Body of pancreas (tissue), 4 donors: Measurements from ENCODE around the gene SNX27. TPM values are rescaled to one million over a fixed set of nuclear protein-coding genes. Genes with fewer than 3 reads are reported as not detected.

ENCODE experiments used
- ATAC-seq: fragments of 150-250 bp; one replicate; pipeline ENCODE4 v1.9.1; 2016
- DNase-seq, 4 donors: peaks; one replicate each; pipeline ENCODE4 v3.0.0-alpha.2; 2019
- H3K27ac ChIP-seq, 4 donors: fragments of 200-600 bp; sonication (generic); 1 replicate in 3 of 4; 2 replicates in 1 of 4; pipeline versions ENCODE4 v1.5.1 to v1.6.1; 2016 to 2019; ENCODE audit warnings: mild to moderate bottlenecking in 1 of 4, mixed read lengths in 1 of 4, moderate library complexity in 1 of 4
- H3K27me3 ChIP-seq, 2 donors: fragments of 200-600 bp; sonication (generic); one replicate each; pipeline ENCODE4 v1.6.0; 2016; ENCODE audit warnings: mild to moderate bottlenecking in 1 of 2
- H3K36me3 ChIP-seq, 2 donors: fragments of 200-600 bp; sonication (generic); replicated peaks in 1 of 2; 2 replicates each; pipeline ENCODE4 v1.5.1; 2016; ENCODE audit warnings: low read depth in 2 of 2; ENCODE audit not compliant: insufficient read depth in 1 of 2
- H3K4me1 ChIP-seq: fragments of 200-600 bp; sonication (generic); one replicate; pipeline ENCODE4 v1.6.0; 2016
- H3K4me3 ChIP-seq, 2 donors: fragments of 200-600 bp; sonication (generic); 1 replicate in 1 of 2; 2 replicates in 1 of 2; pipeline ENCODE4 v1.5.1; 2016 to 2019
- H3K9me3 ChIP-seq, 3 donors: fragments of 200-600 bp; sonication (generic); 1 replicate in 2 of 3; 2 replicates in 1 of 3; pipeline ENCODE4 v1.5.1; 2016
- CTCF ChIP-seq, 7 experiments: fragments of 450-650 bp in 4 of 7; fragments of 200-600 bp in 3 of 7; sonication (generic) in 3 of 7; IDR thresholded peaks; one replicate each; pipeline ENCODE4 v1.5.1; 2016 to 2019; ENCODE audit warnings: antibody characterized with exemption in 7 of 7
- POLR2A ChIP-seq, 3 donors: fragments of 450-650 bp; IDR thresholded peaks; one replicate each; pipeline ENCODE4 v1.6.1; 2016; ENCODE audit warnings: antibody characterized with exemption in 3 of 3, mild to moderate bottlenecking in 2 of 3
- WGBS, 2 donors: methylation state at CpG; one replicate each; pipeline ENCODE4 v1.1.5; 2017; 5-methylcytosine and 5-hydroxymethylcytosine counted together
- intact Hi-C: fragments of 100-400 bp; cut with DNase I; formaldehyde crosslinking; loops from one replicate; pipeline ENCODE4 v1.15.1; 2023
- total RNA-seq, 2 donors: library from RNA; depleted of rRNA; stranded (reverse); fragments of >200 nt; gene quantifications; one replicate each; pipeline ENCODE4 v1.1.0, GENCODE V29; 2016

SNX27 gene
- total RNA-seq, result 10 to 100 TPM; 22.3 to 25.7 TPM

DNA sequence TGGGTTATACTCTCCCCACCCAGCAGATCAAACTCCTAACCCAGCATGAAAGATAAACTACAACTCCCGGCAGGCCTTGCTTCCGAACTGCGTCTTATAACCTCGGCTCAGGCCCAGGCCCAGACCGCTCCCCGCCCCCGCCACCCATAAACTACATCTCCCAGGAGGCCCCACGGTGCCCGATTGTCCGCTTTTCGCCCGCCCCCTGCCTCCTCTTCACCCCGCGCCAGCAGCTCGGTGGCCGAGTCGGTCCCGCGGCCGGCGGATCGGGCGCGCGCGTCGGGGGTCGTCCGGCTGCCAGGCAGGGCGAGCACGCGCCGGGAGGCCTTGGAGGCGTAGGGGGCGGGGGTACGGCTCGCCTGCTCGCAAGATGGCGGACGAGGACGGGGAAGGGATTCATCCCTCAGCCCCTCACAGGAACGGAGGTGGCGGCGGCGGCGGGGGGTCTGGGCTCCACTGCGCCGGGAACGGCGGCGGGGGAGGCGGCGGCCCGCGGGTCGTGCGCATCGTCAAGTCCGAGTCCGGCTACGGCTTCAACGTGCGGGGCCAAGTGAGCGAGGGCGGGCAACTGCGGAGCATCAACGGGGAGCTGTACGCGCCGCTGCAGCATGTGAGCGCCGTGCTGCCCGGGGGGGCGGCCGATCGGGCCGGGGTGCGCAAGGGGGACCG is at the start of gene SNX27:
Gene SNX27 (plus strand): TSS at position 219 of the 669 bp plus-strand sequence. CDS start 152 bp downstream, at position 371.
- peak; percentile 91 to 96 (median 92) for DNase-seq
- intact Hi-C loops, result no loop called here
- H3K4me3 ChIP-seq, result peak within 1 kb of the TSS; percentile 83 to 84
- 0% methylated on average over 11 to 63 of the region's 79 CpGs for WGBS, 2 donors
- H3K27me3 ChIP-seq, result no peaks in the 10 kb centered on the region
- no peaks in the 10 kb centered on the region for H3K36me3 ChIP-seq
- peak in 1 of 7 experiments; percentile 2 for TF ChIP-seq CTCF (IDR thresholded peaks at IDR 0.05)
- peak; percentile 30 to 50 (median 31) for TF ChIP-seq POLR2A (IDR thresholded peaks at IDR 0.05)
- peak; percentile 96 for ATAC-seq
- peak within 1 kb of the TSS; percentile 64 to 91 (median 80) for H3K27ac ChIP-seq
- H3K4me1 ChIP-seq, result peaks cover 30% of the 10 kb centered on the region
- H3K9me3 ChIP-seq, result no peaks in the 10 kb centered on the region

DNA sequence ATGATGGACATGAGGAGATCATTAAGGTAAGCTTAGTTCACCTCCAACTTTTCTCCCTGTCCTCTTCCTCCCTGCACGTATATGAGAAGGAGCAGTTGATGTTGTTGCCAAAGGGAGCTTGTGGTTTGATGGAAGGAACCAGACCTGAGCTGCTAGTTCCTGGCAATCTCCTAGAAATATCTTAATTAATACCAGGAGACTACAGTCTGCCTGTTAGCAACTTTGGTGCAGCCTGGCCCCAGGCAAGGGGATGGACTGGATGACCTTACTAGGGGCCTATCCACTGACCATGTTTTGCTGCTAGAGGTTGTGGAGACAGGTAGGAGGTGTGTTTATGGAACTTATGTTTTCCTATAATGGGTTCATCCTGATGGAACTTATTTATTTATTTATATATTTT is 49.2 kb upstream of the SNX27 start:
- TF ChIP-seq POLR2A (IDR thresholded peaks at IDR 0.05) (no peak), CTCF (IDR thresholded peaks at IDR 0.05) (no peak)
- no peaks in the 10 kb centered on the region for H3K4me1 ChIP-seq
- intact Hi-C loops, result no loop called here
- no peak for ATAC-seq
- DNase-seq, result no peak
- no peak overlapping the region for H3K27ac ChIP-seq
- H3K4me3 ChIP-seq, result no peak overlapping the region
- peaks cover 0 to 8% of the 10 kb centered on the region in 2 donors for H3K36me3 ChIP-seq
- H3K27me3 ChIP-seq, result no peaks in the 10 kb centered on the region
- 75 to 86% methylated on average over 1 of the region's 1 CpG for WGBS, 2 donors
- no peaks in the 10 kb centered on the region for H3K9me3 ChIP-seq

GRCh38 chr1:151563376-151563775 is 48.5 kb upstream of the SNX27 start:
- peaks cover 0 to 8% of the 10 kb centered on the region in 2 donors for H3K36me3 ChIP-seq
- no peaks in the 10 kb centered on the region for H3K27me3 ChIP-seq
- ATAC-seq (no peak), DNase-seq (no peak)
- H3K27ac ChIP-seq, result no peak overlapping the region
- TF ChIP-seq POLR2A (IDR thresholded peaks at IDR 0.05) (no peak), CTCF (IDR thresholded peaks at IDR 0.05) (no peak)
- H3K4me1 ChIP-seq, result no peaks in the 10 kb centered on the region
- H3K9me3 ChIP-seq, result no peaks in the 10 kb centered on the region
- intact Hi-C loops, result no loop called here
- H3K4me3 ChIP-seq, result no peak overlapping the region
- WGBS, 2 donors, result 46 to 50% methylated on average over 2 of the region's 2 CpGs

DNA sequence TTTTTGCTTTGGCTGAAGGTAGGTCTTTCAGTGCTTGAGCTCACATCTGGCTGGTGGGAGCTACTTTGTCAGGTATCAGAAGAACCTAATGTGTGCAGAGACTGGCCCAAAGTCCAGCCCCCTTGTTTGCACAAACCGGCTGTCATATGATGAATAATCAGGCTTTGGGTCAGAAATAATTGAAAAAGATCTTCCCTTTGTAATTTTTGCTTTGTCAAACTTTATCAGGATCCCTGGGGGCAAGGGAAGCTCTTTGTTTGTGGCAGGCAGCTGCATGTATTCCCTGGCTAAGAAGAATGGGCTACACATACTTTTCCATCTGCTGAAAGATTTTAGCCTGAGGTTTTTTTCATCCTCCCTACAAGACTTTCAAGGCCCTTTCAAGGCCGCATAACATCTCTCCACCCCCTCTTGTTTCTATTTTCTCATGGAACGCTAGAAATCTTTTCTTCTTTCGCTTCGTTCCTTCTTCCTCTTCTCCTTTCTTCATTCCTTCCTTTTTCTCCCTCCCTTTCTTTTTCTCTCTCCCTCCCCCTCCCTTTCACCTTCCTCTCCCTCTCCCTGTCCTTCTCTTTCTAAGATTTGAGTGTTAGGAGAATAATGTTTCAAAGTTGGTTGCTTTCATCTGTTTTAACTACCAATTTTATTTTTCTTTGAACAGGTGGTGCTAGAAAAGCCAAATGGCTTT is 46.2 kb upstream of the SNX27 start:
- DNase-seq, result no peak
- H3K36me3 ChIP-seq, result peaks cover 0 to 8% of the 10 kb centered on the region in 2 donors

More for the DNA sequence above, 46.2 kb upstream of the SNX27 start:
- H3K4me3 ChIP-seq, result no peak overlapping the region
- peaks cover 1% of the 10 kb centered on the region for H3K4me1 ChIP-seq
- no peak for ATAC-seq
- intact Hi-C loops, result no loop called here
- TF ChIP-seq CTCF (IDR thresholded peaks at IDR 0.05) (no peak), POLR2A (IDR thresholded peaks at IDR 0.05) (no peak)
- WGBS, 2 donors, result 66 to 75% methylated on average over 5 of the region's 5 CpGs
- H3K9me3 ChIP-seq, result no peaks in the 10 kb centered on the region
- H3K27me3 ChIP-seq, result no peaks in the 10 kb centered on the region
- H3K27ac ChIP-seq, result no peak overlapping the region
